HepG2 (cell line): ENCODE results near the gene CGREF1. TPM values are rescaled to one million over a fixed set of nuclear protein-coding genes. Genes with fewer than 3 reads are reported as not detected.

ENCODE experiments used
- ARID4A ChIP-seq: sonication (generic); formaldehyde crosslinking; IDR thresholded peaks from 2 replicates; pipeline ENCODE4 v1.5.0; 2020; ENCODE audit warnings: mild to moderate bottlenecking, missing genetic modification reagents, borderline replicate concordance
- DRAP1 ChIP-seq: IDR thresholded peaks from 2 replicates; pipeline ENCODE4 v1.6.1; 2016; ENCODE audit warnings: missing genetic modification reagents, missing compliant biosample characterization
- HES4 ChIP-seq: sonication (generic); formaldehyde crosslinking; IDR thresholded peaks from 2 replicates; pipeline ENCODE4 v1.9.0; 2021; ENCODE audit warnings: mild to moderate bottlenecking, missing genetic modification reagents, borderline replicate concordance
- HNRNPH1 ChIP-seq: fragments of 200-400 bp; formaldehyde crosslinking; optimal IDR thresholded peaks from 2 replicates; pipeline ENCODE3; 2017; ENCODE audit warnings: mild to moderate bottlenecking, low read depth, low read length
- MTA3 ChIP-seq: sonication (generic); formaldehyde crosslinking; IDR thresholded peaks from 2 replicates; pipeline ENCODE4 v1.4.0; 2020; ENCODE audit warnings: missing genetic modification reagents
- PAXIP1 ChIP-seq: sonication (generic); formaldehyde crosslinking; conservative IDR thresholded peaks from 2 replicates; pipeline ENCODE4 v1.4.0; 2020; ENCODE audit warnings: mild to moderate bottlenecking, missing genetic modification reagents, moderate library complexity
- PBX2 ChIP-seq: IDR thresholded peaks from 2 replicates; pipeline ENCODE4 v1.6.1; 2016; ENCODE audit warnings: control low read depth
- RBFOX2 ChIP-seq: fragments of 200-400 bp; formaldehyde crosslinking; IDR thresholded peaks from 2 replicates; pipeline ENCODE4 v1.6.1; 2017; ENCODE audit warnings: low read depth, mild to moderate bottlenecking, low read length
- TBX2 ChIP-seq: sonication (generic); formaldehyde crosslinking; IDR thresholded peaks from 2 replicates; pipeline ENCODE4 v1.5.0; 2020; ENCODE audit warnings: missing genetic modification reagents, mild to moderate bottlenecking, borderline replicate concordance
- U2AF2 ChIP-seq: fragments of 200-400 bp; formaldehyde crosslinking; IDR thresholded peaks from 2 replicates; pipeline ENCODE4 v1.6.1; 2017; ENCODE audit warnings: low read depth, mild to moderate bottlenecking, low read length
- YEATS2 ChIP-seq: sonication (generic); formaldehyde crosslinking; IDR thresholded peaks from 2 replicates; pipeline ENCODE4 v1.4.0; 2020; ENCODE audit warnings: missing genetic modification reagents, borderline replicate concordance
- ZBTB25 ChIP-seq: IDR thresholded peaks from 2 replicates; pipeline ENCODE4 v1.6.1; 2018; ENCODE audit warnings: missing genetic modification reagents
- ZKSCAN5 ChIP-seq: sonication (generic); formaldehyde crosslinking; IDR thresholded peaks from 2 replicates; pipeline ENCODE4 v1.5.1; 2020; ENCODE audit warnings: mild to moderate bottlenecking, missing genetic modification reagents
- ZNF225 ChIP-seq: sonication (generic); formaldehyde crosslinking; IDR thresholded peaks from 2 replicates; pipeline ENCODE4 v1.4.0; 2020; ENCODE audit warnings: mild to moderate bottlenecking, missing genetic modification reagents
- ZNF251 ChIP-seq: sonication (generic); formaldehyde crosslinking; IDR thresholded peaks from 2 replicates; pipeline ENCODE4 v1.9.0; 2021; ENCODE audit warnings: mild to moderate bottlenecking, missing genetic modification reagents
- ZNF430 ChIP-seq: sonication (generic); formaldehyde crosslinking; IDR thresholded peaks from 2 replicates; pipeline ENCODE4 v1.9.0; 2021; ENCODE audit warnings: mild to moderate bottlenecking, missing genetic modification reagents
- ZNF766 ChIP-seq: sonication (generic); formaldehyde crosslinking; IDR thresholded peaks from 2 replicates; pipeline ENCODE4 v1.5.0; 2020; ENCODE audit warnings: missing genetic modification reagents, borderline replicate concordance
- ZNF776 ChIP-seq: sonication (generic); formaldehyde crosslinking; IDR thresholded peaks from 2 replicates; pipeline ENCODE4 v1.4.0; 2020; ENCODE audit warnings: mild to moderate bottlenecking, missing genetic modification reagents
- ZNF777 ChIP-seq: sonication (generic); formaldehyde crosslinking; IDR thresholded peaks from 2 replicates; pipeline ENCODE4 v1.4.0; 2020; ENCODE audit warnings: missing genetic modification reagents
- polyA plus RNA-seq, 8 experiments: library from polyadenylated mRNA; depleted of rRNA in 3 of 8; stranded (reverse) in 7 of 8; unstranded in 1 of 8; fragments of >200 nt; fragmentation: Illumina TruSeq in 4 of 8; extraction: Trizol in 4 of 8; gene quantifications; 2 replicates each; pipeline versions ENCODE4 v1.2.1 to v1.2.3, GENCODE V29; 2011 to 2016; ENCODE audit warnings: low read depth in 4 of 8, missing spikeins in 1 of 8, mixed read lengths in 1 of 8; ENCODE audit not compliant: insufficient read depth in 1 of 8
- total RNA-seq, 5 experiments: library from RNA; depleted of rRNA; stranded (reverse); fragments of >200 nt; fragmentation: Illumina TruSeq; extraction: Trizol; gene quantifications; 2 replicates each; pipeline ENCODE4 v1.2.3, GENCODE V29; 2016; ENCODE audit warnings: low read depth in 1 of 5

CGREF1 gene
- total and polyA plus RNA-seq, 2 of the 13 experiments (the other 11 are each of a cell fraction or from before 2014, with no cell fraction given), result 13.9 to 23.4 TPM

GRCh38 chr2:27118525-27119329 lies at the start of gene CGREF1 (continued):
- TF ChIP-seq ZNF766 (CRISPR knock-in tag) (no peak), ZNF251 (CRISPR knock-in tag) (no peak), YEATS2 (CRISPR knock-in tag) (no peak), ZNF225 (no peak), ZNF777 (CRISPR knock-in tag) (peak; percentile 60; the same call in 1 of the 2 replicates), RBFOX2 (no peak; the same call in none of the 2 replicates), ZBTB25 (CRISPR knock-in tag) (no peak), TBX2 (CRISPR knock-in tag) (no peak), ARID4A (CRISPR knock-in tag) (peak; percentile 53; the same call in 1 of the 2 replicates), HES4 (peak; percentile 39; the same call in 1 of the 2 replicates), U2AF2 (no peak), ZNF430 (CRISPR knock-in tag) (no peak), HNRNPH1 (no peak), DRAP1 (no peak), ZNF776 (CRISPR knock-in tag) (no peak; the same call in 1 of the 2 replicates), MTA3 (CRISPR knock-in tag) (no peak), PAXIP1 (CRISPR knock-in tag) (no peak), PBX2 (CRISPR knock-in tag) (no peak), ZKSCAN5 (no peak)
